ENCODE results near the gene CTIF. TPM values are rescaled to one million over a fixed set of nuclear protein-coding genes. Genes with fewer than 3 reads are reported as not detected.
"Not testable (repeated sequence)": the region's sequence is repeated elsewhere in the genome, so short reads cannot be mapped to it uniquely, and the experiment has no call there.

CTIF gene
- 1 to 10 TPM; 7.9 to 8.2 TPM for total RNA-seq

- H3K9me3 Mint-ChIP-seq, result no peaks in the 10 kb centered on the region
- ATAC-seq (replicated peaks), result peak; percentile 86
- no peaks in the 10 kb centered on the region for H3K27me3 Mint-ChIP-seq
- H3K4me1 Mint-ChIP-seq, result peaks cover 7% of the 10 kb centered on the region
- no peaks in the 10 kb centered on the region for H3K36me3 Mint-ChIP-seq (ENCODE audit: low read depth)
- peak within 1 kb of the TSS; percentile 80 for H3K4me3 Mint-ChIP-seq
- H3K27ac Mint-ChIP-seq, result no peak within 1 kb of the TSS
These were observed at the start of gene CTIF for GRCh38 chr18:48538531-48539405. Gene CTIF, plus strand, starts transcription at chr18:48539031. Its CDS starts 80,535 bp downstream, at chr18:48619566.

DNA sequence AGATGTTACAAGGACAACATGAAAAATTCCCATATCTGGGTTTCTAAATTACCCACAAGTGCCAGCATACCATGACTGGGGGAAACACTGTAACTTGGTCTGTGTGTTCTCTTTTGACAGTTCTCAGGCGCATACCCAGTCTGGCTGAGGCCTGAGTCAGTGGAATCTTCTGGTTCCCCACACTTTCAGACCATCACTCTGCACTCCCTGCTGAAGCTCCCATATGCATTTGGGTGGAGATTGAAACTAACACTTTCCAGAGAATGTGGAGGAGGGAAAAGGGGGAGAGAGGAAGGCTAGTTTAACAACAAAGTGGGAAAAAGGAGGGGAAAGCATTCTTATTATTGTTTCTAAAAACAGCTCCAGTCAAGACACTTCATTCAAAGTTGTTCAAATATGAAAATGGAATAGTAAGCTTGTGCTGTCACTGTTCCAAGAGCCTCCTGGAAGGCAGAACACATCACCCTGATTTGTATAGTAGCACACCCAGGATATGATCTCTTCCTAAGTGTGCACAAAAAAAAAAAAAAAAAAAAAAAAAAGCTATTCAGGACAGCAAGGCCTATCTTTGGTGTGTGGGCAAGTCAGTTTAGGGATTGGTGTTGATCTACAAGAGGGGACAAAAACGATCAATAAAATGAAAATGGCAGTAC, 48.1 kb upstream of the CTIF start:
- Mint-ChIP-seq H3K27me3 (peaks cover 42% of the 10 kb centered on the region), H3K36me3 (ENCODE audit: low read depth) (no peaks in the 10 kb centered on the region), H3K9me3 (no peaks in the 10 kb centered on the region), H3K4me1 (peaks cover 6% of the 10 kb centered on the region), H3K4me3 (no peak overlapping the region), H3K27ac (no peak overlapping the region)
- ATAC-seq (replicated peaks), result no peak

DNA sequence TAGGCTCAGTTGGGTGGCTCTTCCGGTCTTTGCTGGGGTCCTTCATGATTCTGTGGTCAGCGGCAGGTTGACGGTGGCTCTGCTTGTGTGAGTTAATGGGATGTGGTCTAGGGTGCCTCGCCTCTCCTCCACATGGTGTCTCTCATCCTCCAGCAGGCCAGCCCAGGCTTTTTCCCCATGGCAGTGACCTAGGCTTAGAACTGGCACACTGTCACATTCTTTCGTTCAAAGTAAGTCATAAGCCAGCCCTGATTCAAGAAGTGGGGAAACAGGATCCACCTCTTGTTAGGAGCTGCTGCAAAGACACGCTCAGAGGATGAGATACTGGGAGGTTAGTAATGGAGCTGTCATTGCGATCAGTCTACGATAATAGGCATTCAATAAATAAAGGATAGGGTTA, 46.0 kb upstream of the CTIF start:
- Mint-ChIP-seq H3K4me1 (peaks cover 6% of the 10 kb centered on the region), H3K36me3 (ENCODE audit: low read depth) (no peaks in the 10 kb centered on the region), H3K4me3 (no peak overlapping the region), H3K27ac (no peak overlapping the region), H3K27me3 (peaks cover 48% of the 10 kb centered on the region), H3K9me3 (peaks cover 7% of the 10 kb centered on the region)
- ATAC-seq (replicated peaks), result no peak

GRCh38 chr18:48493434-48494230, 45.2 kb upstream of the CTIF start:
- Mint-ChIP-seq H3K9me3 (peaks cover 10% of the 10 kb centered on the region), H3K4me1 (peaks cover 6% of the 10 kb centered on the region), H3K27ac (no peak overlapping the region), H3K36me3 (ENCODE audit: low read depth) (no peaks in the 10 kb centered on the region), H3K27me3 (peaks cover 54% of the 10 kb centered on the region), H3K4me3 (no peak overlapping the region)
- no peak for ATAC-seq (replicated peaks)

- no peak overlapping the region for H3K27ac Mint-ChIP-seq
- no peaks in the 10 kb centered on the region for H3K36me3 Mint-ChIP-seq (ENCODE audit: low read depth)
- peaks cover 6% of the 10 kb centered on the region for H3K4me1 Mint-ChIP-seq
- H3K9me3 Mint-ChIP-seq, result peaks cover 10% of the 10 kb centered on the region
- H3K27me3 Mint-ChIP-seq, result peaks cover 39% of the 10 kb centered on the region
- ATAC-seq (replicated peaks), result no peak
- H3K4me3 Mint-ChIP-seq, result no peak overlapping the region
These were observed 41.0 kb upstream of the CTIF start for GRCh38 chr18:48497863-48498262.

GRCh38 chr18:48500517-48500916, 38.3 kb upstream of the CTIF start:
- no peaks in the 10 kb centered on the region for H3K4me1 Mint-ChIP-seq
- H3K9me3 Mint-ChIP-seq, result peaks cover 13% of the 10 kb centered on the region
- no peak for ATAC-seq (replicated peaks)

DNA sequence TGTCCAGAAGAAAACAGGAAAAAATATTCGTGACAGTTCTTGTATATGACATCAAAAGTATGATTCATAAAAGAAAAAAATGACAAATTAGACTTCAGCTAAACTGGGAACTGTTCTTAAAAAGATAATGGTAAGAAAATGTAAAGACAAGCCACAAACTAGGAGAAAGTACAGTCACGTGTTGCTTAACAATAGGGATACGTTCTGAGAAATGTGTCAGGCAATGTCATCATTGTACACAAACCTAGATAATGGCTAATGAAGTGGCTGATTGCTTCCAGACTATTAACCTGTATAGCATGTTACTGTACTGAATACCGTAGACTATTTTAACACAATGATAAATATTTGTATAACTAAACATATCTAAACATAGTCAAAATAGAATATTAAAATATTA, 35.9 kb upstream of the CTIF start:
- Mint-ChIP-seq H3K27ac (no peak overlapping the region), H3K9me3 (peaks cover 18% of the 10 kb centered on the region), H3K27me3 (peaks cover 35% of the 10 kb centered on the region), H3K4me1 (no peaks in the 10 kb centered on the region), H3K4me3 (no peak overlapping the region), H3K36me3 (ENCODE audit: low read depth) (no peaks in the 10 kb centered on the region)
- ATAC-seq (replicated peaks), result no peak

More at GRCh38 chr18:48500517-48500916, 38.3 kb upstream of the CTIF start:
- Mint-ChIP-seq H3K27me3 (peaks cover 31% of the 10 kb centered on the region), H3K27ac (no peak overlapping the region), H3K4me3 (no peak overlapping the region), H3K36me3 (ENCODE audit: low read depth) (no peaks in the 10 kb centered on the region)

DNA sequence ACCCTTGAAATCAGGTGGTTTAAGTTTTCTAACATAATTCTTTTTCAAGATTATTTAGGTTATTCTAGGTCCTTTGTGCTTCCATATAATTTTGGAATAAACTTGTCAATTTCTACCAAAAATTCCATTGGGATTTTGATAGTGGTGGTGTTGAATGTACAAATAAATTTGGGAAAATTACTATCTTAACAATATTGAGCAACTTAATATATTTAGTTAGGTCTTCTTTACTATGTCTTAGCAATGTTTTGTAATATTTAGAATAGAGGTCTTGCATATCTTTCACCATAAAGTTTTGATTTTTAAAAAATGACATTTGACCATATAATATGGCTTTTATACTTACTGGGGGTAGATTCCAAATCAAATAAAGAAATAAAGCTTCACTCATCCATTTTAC, 34.0 kb upstream of the CTIF start:
- no peaks in the 10 kb centered on the region for H3K4me1 Mint-ChIP-seq
- H3K27ac Mint-ChIP-seq, result no peak overlapping the region
- no peak overlapping the region for H3K4me3 Mint-ChIP-seq
- no peaks in the 10 kb centered on the region for H3K36me3 Mint-ChIP-seq (ENCODE audit: low read depth)
- H3K9me3 Mint-ChIP-seq, result peaks cover 20% of the 10 kb centered on the region
- ATAC-seq (replicated peaks), result no peak
- peaks cover 33% of the 10 kb centered on the region for H3K27me3 Mint-ChIP-seq

GRCh38 chr18:48506983-48507568, 31.8 kb upstream of the CTIF start:
- not testable (repeated sequence) for H3K4me1 Mint-ChIP-seq; H3K36me3 Mint-ChIP-seq (ENCODE audit: low read depth); H3K27ac Mint-ChIP-seq; H3K4me3 Mint-ChIP-seq; ATAC-seq (replicated peaks)
- Mint-ChIP-seq H3K27me3 (peaks cover 33% of the 10 kb centered on the region), H3K9me3 (peaks cover 20% of the 10 kb centered on the region)

- not testable (repeated sequence) for ATAC-seq (replicated peaks); H3K27ac Mint-ChIP-seq
These were observed 26.3 kb upstream of the CTIF start for GRCh38 chr18:48512498-48512897.

DNA sequence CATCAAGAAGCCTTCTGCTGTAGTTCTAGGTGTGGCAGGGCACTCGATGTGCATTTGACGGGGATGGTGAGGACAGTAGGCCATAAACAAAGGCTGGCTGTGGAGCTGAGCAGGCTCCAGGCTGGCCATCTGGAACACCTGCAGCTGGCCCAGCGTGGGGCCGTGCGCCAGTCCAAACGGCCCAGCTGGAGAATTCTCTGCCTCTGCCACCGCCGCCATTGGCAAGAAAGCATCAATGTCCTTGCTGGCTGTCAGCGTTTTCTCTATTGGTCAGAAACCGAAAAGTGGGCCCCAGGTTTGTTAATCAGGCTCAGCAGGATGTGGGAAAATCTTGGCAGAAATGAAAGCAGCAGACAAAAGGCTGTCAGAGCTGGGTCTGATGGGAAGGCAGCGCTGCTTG, 24.0 kb upstream of the CTIF start:
- Mint-ChIP-seq H3K36me3 (ENCODE audit: low read depth) (no peaks in the 10 kb centered on the region), H3K27me3 (peaks cover 22% of the 10 kb centered on the region), H3K9me3 (no peaks in the 10 kb centered on the region), H3K4me3 (no peak overlapping the region), H3K27ac (no peak overlapping the region), H3K4me1 (no peaks in the 10 kb centered on the region)
- ATAC-seq (replicated peaks), result no peak

More at GRCh38 chr18:48512498-48512897, 26.3 kb upstream of the CTIF start:
- peaks cover 23% of the 10 kb centered on the region for H3K27me3 Mint-ChIP-seq
- H3K9me3 Mint-ChIP-seq; H3K4me3 Mint-ChIP-seq; H3K4me1 Mint-ChIP-seq; H3K36me3 Mint-ChIP-seq (ENCODE audit: low read depth): not testable (repeated sequence)

DNA sequence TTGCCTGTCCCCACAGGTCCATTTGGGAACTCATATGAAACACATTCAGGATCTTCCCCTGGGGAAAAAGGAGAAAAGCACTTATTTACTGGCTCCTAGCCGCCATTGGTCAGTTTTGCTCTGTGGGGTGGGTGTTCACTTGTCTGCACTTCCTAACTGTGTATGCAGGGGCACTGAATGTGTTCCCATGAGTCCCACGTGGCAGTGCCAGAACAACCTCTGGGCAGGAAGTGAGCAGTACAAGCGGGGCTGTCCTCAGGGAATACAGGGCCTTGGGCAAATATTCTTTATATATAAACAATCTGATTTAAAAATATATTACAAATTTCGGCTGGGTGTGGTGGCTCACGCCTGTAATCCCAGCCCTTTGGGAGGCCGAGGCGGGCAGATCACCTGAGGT, 21.8 kb upstream of the CTIF start:
- Mint-ChIP-seq H3K4me1 (no peaks in the 10 kb centered on the region), H3K27me3 (peaks cover 31% of the 10 kb centered on the region), H3K4me3 (no peak overlapping the region), H3K9me3 (no peaks in the 10 kb centered on the region), H3K27ac (no peak overlapping the region), H3K36me3 (ENCODE audit: low read depth) (no peaks in the 10 kb centered on the region)
- ATAC-seq (replicated peaks), result no peak

DNA sequence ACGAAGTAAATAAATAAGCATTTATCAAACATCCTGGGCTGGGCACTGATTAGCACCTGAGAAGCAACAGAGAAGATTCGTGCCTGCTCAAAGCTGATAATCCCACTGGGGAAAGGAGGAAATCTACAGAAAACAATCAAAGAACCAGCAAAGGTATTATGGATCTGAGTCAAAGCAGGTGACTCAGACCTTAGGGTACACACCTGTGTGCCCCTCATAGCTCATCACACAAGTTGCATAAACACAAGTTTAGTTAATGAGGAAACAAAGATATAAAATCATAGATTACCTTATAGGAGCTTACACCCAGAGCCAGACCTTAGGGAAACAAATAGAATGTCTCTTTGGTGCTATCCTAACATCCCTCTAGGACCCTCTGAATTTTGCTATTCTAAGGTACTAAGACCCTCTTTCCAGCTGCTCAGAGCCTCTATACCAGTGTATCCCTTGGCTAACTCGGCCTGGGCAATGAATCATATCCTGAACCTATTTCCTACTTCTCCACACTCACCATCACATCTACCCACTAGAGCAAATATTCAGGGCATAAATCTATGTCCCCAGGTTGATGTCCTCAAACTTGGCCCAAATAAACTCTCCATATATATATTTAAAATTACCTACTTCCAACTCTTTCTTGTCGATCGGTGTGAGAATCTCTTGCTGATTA, 19.3 kb upstream of the CTIF start:
- H3K27ac Mint-ChIP-seq, result no peak overlapping the region

DNA sequence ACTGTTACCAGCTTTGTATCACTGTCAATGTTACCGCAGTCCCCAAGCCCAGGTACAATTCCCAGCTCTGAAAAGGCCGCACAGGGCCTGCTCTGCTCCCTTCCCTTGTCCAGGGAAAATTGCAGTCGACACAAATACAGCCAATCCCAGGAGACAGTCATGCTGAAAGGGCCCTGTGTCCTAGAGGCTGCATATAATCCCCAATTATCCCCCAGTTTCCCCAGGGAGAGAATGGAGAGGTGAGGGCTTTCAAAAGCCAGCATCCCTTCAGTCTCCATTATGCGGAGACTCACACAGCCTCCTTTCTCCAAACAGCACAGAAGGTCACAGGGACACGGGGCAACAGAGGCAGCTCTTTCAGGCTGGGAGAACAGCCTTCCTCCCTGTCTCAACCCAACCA, 17.1 kb upstream of the CTIF start:
- no peak for ATAC-seq (replicated peaks)
- H3K27ac Mint-ChIP-seq, result no peak overlapping the region
- H3K9me3 Mint-ChIP-seq, result no peaks in the 10 kb centered on the region
- H3K4me3 Mint-ChIP-seq, result no peak overlapping the region
- peaks cover 38% of the 10 kb centered on the region for H3K27me3 Mint-ChIP-seq
- no peaks in the 10 kb centered on the region for H3K4me1 Mint-ChIP-seq
- no peaks in the 10 kb centered on the region for H3K36me3 Mint-ChIP-seq (ENCODE audit: low read depth)

More for the DNA sequence above, 19.3 kb upstream of the CTIF start:
- Mint-ChIP-seq H3K27me3 (peaks cover 30% of the 10 kb centered on the region), H3K4me1 (no peaks in the 10 kb centered on the region), H3K9me3 (no peaks in the 10 kb centered on the region), H3K4me3 (no peak overlapping the region), H3K36me3 (ENCODE audit: low read depth) (no peaks in the 10 kb centered on the region)
- no peak for ATAC-seq (replicated peaks)
